IMR-90 (cell line): Measurements from ENCODE around the gene AAK1. TPM values are rescaled to one million over a fixed set of nuclear protein-coding genes. Genes with fewer than 3 reads are reported as not detected.

ENCODE experiments used
- ATAC-seq: fragments of 200-7000 bp; cut with Tn5 transposase; 2 replicates; pipeline ENCODE4 v1.9.1; 2020; ENCODE audit warnings: low read depth, mild to moderate bottlenecking, moderate library complexity
- BruUV-seq: library from RNA; stranded (reverse); fragments of 400-500 nt; replicated peaks from 2 replicates; lab custom pipeline; 2021; lab: Mats Ljungman, UMichigan
- CTCF ChIA-PET: fragments of 300-600 bp; formaldehyde crosslinking; extraction: SDS; loops from one replicate; lab custom pipeline; 2021; ENCODE audit warnings: antibody characterized with exemption; lab: Yijun Ruan, JAX
- POLR2A ChIA-PET: fragments of 300-600 bp; sonication (Branson Sonifier 250); formaldehyde crosslinking; loops from one replicate; lab custom pipeline; 2022; ENCODE audit warnings: antibody characterized with exemption; ENCODE audit not compliant: unreplicated experiment; lab: Charles Lee
- DNase-seq: peaks from one replicate; pipeline ENCODE4 v3.0.0; 2013
- H2AFZ ChIP-seq: replicated peaks from 2 replicates; pipeline ENCODE3; 2013; ENCODE audit warnings: low read length, mild to moderate bottlenecking; ENCODE audit not compliant: poor library complexity
- H2AK5ac ChIP-seq: 2 replicates; pipeline ENCODE4 v1.6.1; 2013; ENCODE audit warnings: low read depth, low read length, inconsistent platforms
- H2AK9ac ChIP-seq: replicated peaks from 2 replicates; pipeline ENCODE3; 2013; ENCODE audit warnings: mild to moderate bottlenecking, low read depth, low read length, moderate library complexity; ENCODE audit not compliant: poor library complexity
- H2BK120ac ChIP-seq: 2 replicates; pipeline ENCODE4 v1.6.1; 2013; ENCODE audit warnings: low read depth, low read length, inconsistent platforms
- H2BK15ac ChIP-seq: 3 replicates; pipeline ENCODE4 v1.6.1; 2013; ENCODE audit warnings: low read depth, low read length, inconsistent platforms
- H2BK20ac ChIP-seq: 2 replicates; pipeline ENCODE4 v1.6.1; 2013; ENCODE audit warnings: low read depth, mild to moderate bottlenecking, inconsistent platforms, low read length, moderate library complexity
- H2BK5ac ChIP-seq: 2 replicates; pipeline ENCODE4 v1.6.1; 2013; ENCODE audit warnings: mild to moderate bottlenecking, low read depth, low read length, inconsistent platforms; ENCODE audit not compliant: poor library complexity, severe bottlenecking
- H3K14ac ChIP-seq: replicated peaks from 2 replicates; pipeline ENCODE4 v1.6.1; 2013; ENCODE audit warnings: low read depth, low read length, inconsistent platforms
- H3K18ac ChIP-seq: 2 replicates; pipeline ENCODE4 v1.6.1; 2013; ENCODE audit warnings: low read depth, low read length, control low read depth
- H3K23ac ChIP-seq: 2 replicates; pipeline ENCODE4 v1.6.1; 2013; ENCODE audit warnings: low read depth, low read length, inconsistent platforms
- H3K27ac ChIP-seq: 2 replicates; pipeline ENCODE4 v1.5.1; 2013; ENCODE audit warnings: mild to moderate bottlenecking, control low read depth, low read length; ENCODE audit not compliant: insufficient read depth
- H3K27me3 ChIP-seq: 2 replicates; pipeline ENCODE4 v1.6.1; 2013; ENCODE audit warnings: low read length; ENCODE audit not compliant: control insufficient read depth, insufficient read depth
- H3K36me3 ChIP-seq: 2 replicates; pipeline ENCODE4 v1.6.1; 2013; ENCODE audit warnings: low read length, mixed read lengths; ENCODE audit not compliant: control insufficient read depth, insufficient read depth
- H3K4ac ChIP-seq: 2 replicates; pipeline ENCODE4 v1.6.1; 2013; ENCODE audit warnings: low read depth, low read length, inconsistent platforms
- H3K4me1 ChIP-seq: 2 replicates; pipeline ENCODE4 v1.6.1; 2013; ENCODE audit warnings: low read length, mixed read lengths; ENCODE audit not compliant: control insufficient read depth, insufficient read depth
- H3K4me2 ChIP-seq: 2 replicates; pipeline ENCODE4 v1.6.1; 2013; ENCODE audit warnings: low read depth, mild to moderate bottlenecking, control low read depth, low read length, moderate library complexity
- H3K4me3 ChIP-seq: 2 replicates; pipeline ENCODE4 v1.5.1; 2013; ENCODE audit warnings: low read depth, mild to moderate bottlenecking, control low read depth, low read length, moderate library complexity; ENCODE audit not compliant: insufficient read depth
- H3K56ac ChIP-seq: 2 replicates; pipeline ENCODE4 v1.6.1; 2013; ENCODE audit warnings: low read length, inconsistent platforms; ENCODE audit not compliant: insufficient read depth; ENCODE audit errors: extremely low read depth
- H3K79me1 ChIP-seq, 2 experiments: 2 replicates each; pipeline ENCODE4 v1.6.1; 2013; ENCODE audit warnings: low read length in 2 of 2, inconsistent platforms in 1 of 2, low read depth in 1 of 2
- H3K9ac ChIP-seq: 2 replicates; pipeline ENCODE4 v1.6.1; 2013; ENCODE audit warnings: low read depth, low read length, control low read depth
- H3K9me1 ChIP-seq: 2 replicates; pipeline ENCODE4 v1.6.1; 2013; ENCODE audit warnings: low read length, inconsistent platforms; ENCODE audit not compliant: insufficient read depth
- H3K9me3 ChIP-seq: 2 replicates; pipeline ENCODE4 v1.6.1; 2013; ENCODE audit warnings: low read length; ENCODE audit not compliant: control insufficient read depth, insufficient read depth
- H4K20me1 ChIP-seq: 2 replicates; pipeline ENCODE4 v1.6.1; 2013; ENCODE audit warnings: low read length, inconsistent platforms; ENCODE audit not compliant: insufficient read depth
- H4K5ac ChIP-seq: 2 replicates; pipeline ENCODE4 v1.6.1; 2013; ENCODE audit warnings: mild to moderate bottlenecking, low read depth, low read length, control low read depth
- H4K8ac ChIP-seq, 2 experiments: 2 replicates each; pipeline ENCODE4 v1.6.1; 2013; ENCODE audit warnings: low read depth in 2 of 2, low read length in 2 of 2, control low read depth in 1 of 2, inconsistent platforms in 1 of 2
- H4K91ac ChIP-seq: 2 replicates; pipeline ENCODE4 v1.6.1; 2013; ENCODE audit warnings: low read depth, low read length, inconsistent platforms; ENCODE audit not compliant: insufficient read depth
- BHLHE40 ChIP-seq: fragments of 150-350 bp; IDR thresholded peaks from 2 replicates; pipeline ENCODE4 v1.6.1; 2016; ENCODE audit warnings: mild to moderate bottlenecking, low read depth, low read length
- CEBPB ChIP-seq: IDR thresholded peaks from 2 replicates; pipeline ENCODE4 v1.6.1; 2012; ENCODE audit warnings: low read depth, low read length, improper control_type of control experiment
- CHD1 ChIP-seq: IDR thresholded peaks from 2 replicates; pipeline ENCODE4 v1.6.1; 2012; ENCODE audit warnings: low read depth, low read length, improper control_type of control experiment
- CTCF ChIP-seq: conservative IDR thresholded peaks from 2 replicates; pipeline ENCODE4 v1.5.1; 2012; ENCODE audit warnings: mild to moderate bottlenecking, low read depth, low read length, improper control_type of control experiment
- ELK1 ChIP-seq: fragments of 150-350 bp; IDR thresholded peaks from 2 replicates; pipeline ENCODE4 v1.6.1; 2016; ENCODE audit warnings: low read depth, mild to moderate bottlenecking, low read length, moderate library complexity, borderline replicate concordance
- FOS ChIP-seq: fragments of 150-350 bp; IDR thresholded peaks from 2 replicates; pipeline ENCODE4 v1.6.1; 2016; ENCODE audit warnings: low read depth, low read length
- MAFK ChIP-seq: IDR thresholded peaks from 2 replicates; pipeline ENCODE4 v1.6.1; 2012; ENCODE audit warnings: low read depth, low read length, improper control_type of control experiment
- MAZ ChIP-seq: IDR thresholded peaks from 2 replicates; pipeline ENCODE4 v1.6.1; 2012; ENCODE audit warnings: low read depth, mild to moderate bottlenecking, low read length, improper control_type of control experiment, moderate library complexity, borderline replicate concordance
- NFE2L2 ChIP-seq: fragments of 150-350 bp; IDR thresholded peaks from 2 replicates; pipeline ENCODE4 v1.6.1; 2016; ENCODE audit warnings: low read depth, mild to moderate bottlenecking, low read length
- POLR2A ChIP-seq: IDR thresholded peaks from 2 replicates; pipeline ENCODE4 v1.6.1; 2012; ENCODE audit warnings: mild to moderate bottlenecking, low read depth, low read length
- RAD21 ChIP-seq: IDR thresholded peaks from 2 replicates; pipeline ENCODE4 v1.6.1; 2012; ENCODE audit warnings: low read length, improper control_type of control experiment
- RCOR1 ChIP-seq: IDR thresholded peaks from 2 replicates; pipeline ENCODE4 v1.6.1; 2012; ENCODE audit warnings: mild to moderate bottlenecking, low read length, improper control_type of control experiment; ENCODE audit not compliant: insufficient replicate concordance
- RFX5 ChIP-seq: IDR thresholded peaks from 2 replicates; pipeline ENCODE4 v1.8.0; 2012; ENCODE audit warnings: low read depth, mild to moderate bottlenecking, low read length, moderate library complexity
- SMC3 ChIP-seq: fragments of 150-350 bp; IDR thresholded peaks from 2 replicates; pipeline ENCODE4 v1.6.1; 2016; ENCODE audit warnings: low read depth, mild to moderate bottlenecking, antibody characterized with exemption, low read length, moderate library complexity
- USF2 ChIP-seq: fragments of 150-350 bp; IDR thresholded peaks from 2 replicates; pipeline ENCODE4 v1.6.1; 2017; ENCODE audit warnings: mild to moderate bottlenecking, antibody characterized with exemption, low read length, low read depth
- WGBS, 2 experiments: methylation state at CpG; one replicate each; pipeline versions ENCODE4 v1.1.5 to v1.1.7; 2013; ENCODE audit warnings: missing lambda C conversion rate in 2 of 2; ENCODE audit not compliant: insufficient read length in 1 of 2; ENCODE audit errors: extremely low coverage in 2 of 2; 5-methylcytosine and 5-hydroxymethylcytosine counted together
- dilution Hi-C: fragments of 300-500 bp; cut with HindIII; formaldehyde crosslinking; loops from one replicate; pipeline ENCODE4 v1.14.3; 2018; ENCODE audit warnings: low sequenced_read_pairs; ENCODE audit not compliant: unreplicated experiment
- in situ Hi-C: fragments of 300-500 bp; cut with MboI; formaldehyde crosslinking; loops from 3 replicates; pipeline ENCODE4 v1.14.3; 2019; ENCODE audit warnings: low sequenced_read_pairs, inconsistent platforms, mixed read lengths
- intact Hi-C: fragments of 100-400 bp; cut with micrococcal nuclease; formaldehyde crosslinking; loops from 2 replicates; pipeline ENCODE4 v1.10.0; 2022
- polyA plus RNA-seq, 3 experiments: library from polyadenylated mRNA; depleted of rRNA; stranded (reverse); fragments of >200 nt; gene quantifications; 2 replicates each; pipeline ENCODE4 v1.2.3, GENCODE V29; 2012; ENCODE audit warnings: low replicate concordance in 1 of 3
- total RNA-seq: library from RNA; depleted of rRNA; stranded (reverse); fragments of >200 nt; gene quantifications from 2 replicates; pipeline ENCODE4 v1.2.3, GENCODE V29; 2012

AAK1 gene
- total and polyA plus RNA-seq, 2 of the 4 experiments (the other 2 are of a cell fraction), result 21.9 to 26.5 TPM

GRCh38 chr2:69524799-69525198 lies 118.7 kb downstream of the AAK1 start:
- Histone ChIP-seq H3K36me3 (peaks cover 46% of the 10 kb centered on the region), H3K14ac (no peak overlapping the region), H3K9me3 (no peaks in the 10 kb centered on the region), H3K9me1 (peaks cover 8% of the 10 kb centered on the region), H3K56ac (no peak overlapping the region), H3K27me3 (no peaks in the 10 kb centered on the region), H4K5ac (no peak overlapping the region), H4K8ac (no peak overlapping the region), H2BK20ac (no peak overlapping the region), H3K4me2 (no peak overlapping the region), H2BK120ac (no peak overlapping the region), H3K9ac (no peak overlapping the region), H4K20me1 (no peaks in the 10 kb centered on the region), H4K91ac (no peak overlapping the region), H3K79me1 (peaks cover 14 to 16% of the 10 kb centered on the region in 2 experiments; a peak in 3 of 4 replicates), H2BK5ac (no peak overlapping the region), H2AK5ac (no peak overlapping the region), H2AK9ac (no peak overlapping the region), H3K4me1 (peaks cover 2% of the 10 kb centered on the region; the same call in 1 of the 2 replicates), H3K18ac (no peak overlapping the region), H3K27ac (no peak overlapping the region), H3K4me3 (no peak overlapping the region), H2BK15ac (no peak overlapping the region), H2AFZ (no peak overlapping the region), H3K23ac (no peak overlapping the region), H3K4ac (no peak overlapping the region)
- intact Hi-C loops (no loop called here), in situ Hi-C loops (no loop called here), dilution Hi-C loops (no loop called here)
- no peak for DNase-seq
- POLR2A ChIA-PET, result no interaction called here
- BruUV-seq, result no TSS peak
- TF ChIP-seq RAD21 (no peak), MAFK (no peak), FOS (no peak), RCOR1 (no peak), BHLHE40 (no peak), MAZ (no peak), USF2 (no peak), CEBPB (no peak), ELK1 (no peak), POLR2A (no peak), RFX5 (no peak), CHD1 (no peak), NFE2L2 (no peak), SMC3 (no peak), CTCF (no peak)
- ATAC-seq, result no peak
- WGBS, 2 experiments, result no CpG with 5 or more reads among the region's 1 CpG
- CTCF ChIA-PET, result interaction anchor here (0.9 kb wide), 1 partner anchor 9 kb away, joined by 3 read pairs; no protein-coding TSS in a partner anchor
